ENCODE measurements around the gene XRCC1.
"Not testable (repeated sequence)": the region's sequence is repeated elsewhere in the genome, so short reads cannot be mapped to it uniquely, and the experiment has no call there.

The XRCC1 gene

GRCh38 chr19:43574424-43575155 is 737 bp downstream of the XRCC1 start:
- peak; percentile 34 for DNase-seq

GRCh38 chr19:43572171-43572588 is 3.1 kb downstream of the XRCC1 start:
- no peak for DNase-seq

DNA sequence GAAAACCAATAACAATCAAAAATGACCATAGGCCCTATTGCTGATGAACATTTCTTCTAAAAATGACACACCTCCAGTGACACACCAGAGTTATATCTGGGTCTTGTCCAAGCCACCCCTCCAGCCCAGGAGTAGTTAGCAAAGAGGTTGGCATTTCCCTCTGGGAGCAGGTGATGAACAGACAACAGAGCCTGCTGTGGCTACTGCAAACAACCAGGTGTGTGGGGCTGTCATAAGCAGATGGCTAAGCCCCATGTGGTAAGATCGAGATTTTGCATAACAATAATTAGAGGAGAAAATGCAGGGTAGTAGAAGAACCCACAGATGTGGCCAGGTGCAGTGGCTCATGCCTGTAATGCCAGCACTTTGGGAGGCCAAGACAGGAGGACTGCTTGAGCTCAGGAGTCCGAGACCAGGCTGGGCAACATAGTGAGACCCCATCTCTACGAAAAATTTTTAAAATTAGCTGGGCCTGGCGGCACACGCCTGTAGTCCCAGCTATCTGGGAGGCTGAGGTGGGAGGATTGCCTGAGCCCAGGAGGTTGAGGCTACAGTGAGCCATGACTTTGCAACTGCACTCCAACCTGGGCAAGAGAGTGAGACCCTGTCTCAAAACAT is 5.0 kb downstream of the XRCC1 start:
- no peak for DNase-seq

- no peak for DNase-seq
Measured at GRCh38 chr19:43569657-43570056, 5.7 kb downstream of the XRCC1 start.

DNA sequence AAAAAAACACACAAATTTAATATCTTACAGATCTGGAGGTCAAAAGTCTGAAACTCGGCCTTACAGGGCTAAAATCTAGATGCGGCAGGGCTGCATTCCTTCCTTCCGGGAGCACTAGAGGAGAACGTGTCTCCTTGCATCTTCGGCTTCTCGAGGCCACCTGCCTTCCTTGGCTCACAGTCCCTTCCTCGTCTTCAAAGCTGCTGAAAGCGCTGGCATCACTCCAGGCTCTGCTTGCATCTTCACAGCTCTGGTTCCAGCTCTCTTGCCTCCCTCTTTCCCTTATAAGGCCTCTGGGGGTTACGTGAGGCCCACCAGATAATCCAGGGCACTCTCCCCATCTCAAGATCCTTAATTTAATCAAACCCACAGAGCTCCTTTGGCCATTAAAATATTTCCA is 10.5 kb downstream of the XRCC1 start:
- peak; percentile 28 for DNase-seq

GRCh38 chr19:43563816-43564457 is 11.4 kb downstream of the XRCC1 start:
- DNase-seq = peak; percentile 15

DNA sequence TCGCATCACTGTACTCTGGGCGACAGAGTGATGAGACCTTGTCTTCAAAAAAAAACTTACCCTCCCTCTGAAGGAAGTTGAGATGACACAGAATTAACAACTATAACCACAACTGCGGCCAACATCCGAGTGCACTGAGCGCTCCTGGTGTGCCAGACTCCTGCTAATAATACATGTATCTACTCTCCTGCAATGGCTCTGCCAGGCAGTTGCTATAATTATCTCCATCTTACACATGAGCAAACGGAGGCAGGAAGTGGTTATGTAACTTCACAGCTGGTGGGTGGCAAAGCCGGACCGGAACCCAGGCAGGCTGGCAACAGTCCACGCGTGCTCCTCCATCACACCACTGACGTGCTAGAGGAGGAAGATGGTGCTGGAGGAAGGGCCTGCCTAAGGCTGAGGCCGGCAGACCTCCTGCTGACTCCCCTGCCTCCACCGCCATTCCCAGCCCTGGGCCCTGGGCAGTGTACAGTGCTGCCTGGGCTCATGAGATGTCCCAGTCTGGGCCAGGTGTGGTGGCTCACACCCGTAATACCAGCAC is 12.6 kb downstream of the XRCC1 start:
- peak; percentile 57 for DNase-seq

- no peak for DNase-seq
Measured at GRCh38 chr19:43562226-43562697, 13.1 kb downstream of the XRCC1 start.

- no peak for DNase-seq
Measured at GRCh38 chr19:43561139-43561970, 14.0 kb downstream of the XRCC1 start.

GRCh38 chr19:43560687-43561086 is 14.6 kb downstream of the XRCC1 start:
- DNase-seq = peak; percentile 8

DNA sequence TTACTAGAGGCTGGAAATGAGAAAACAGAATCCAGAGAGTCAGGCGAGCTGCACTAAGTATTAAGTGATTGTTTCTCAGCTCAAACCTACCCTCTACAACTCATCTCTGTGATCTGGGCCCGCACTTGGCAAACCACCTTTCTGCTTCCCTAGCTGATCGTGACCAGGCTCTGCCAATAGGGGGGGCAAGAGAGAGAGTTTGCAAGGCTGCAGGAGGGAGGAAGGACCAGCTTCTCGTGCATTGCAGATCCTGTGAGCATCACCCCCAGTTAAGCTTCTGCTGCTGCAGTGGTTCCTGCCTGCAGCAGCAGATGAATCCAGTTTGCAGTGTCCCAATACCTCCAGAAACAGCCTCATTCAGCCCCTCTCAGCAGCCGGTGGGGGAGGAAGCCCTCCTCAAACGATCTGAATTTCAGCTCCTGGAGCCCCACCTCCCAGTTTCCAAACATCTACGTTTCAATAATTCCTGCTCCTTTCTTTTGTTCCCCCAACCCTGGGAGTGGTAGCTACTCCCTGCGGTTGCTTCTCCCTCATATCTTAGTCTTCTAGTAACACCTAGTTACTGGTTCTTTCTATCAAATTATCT is 20.0 kb downstream of the XRCC1 start:
- DNase-seq = peak; percentile 75

DNA sequence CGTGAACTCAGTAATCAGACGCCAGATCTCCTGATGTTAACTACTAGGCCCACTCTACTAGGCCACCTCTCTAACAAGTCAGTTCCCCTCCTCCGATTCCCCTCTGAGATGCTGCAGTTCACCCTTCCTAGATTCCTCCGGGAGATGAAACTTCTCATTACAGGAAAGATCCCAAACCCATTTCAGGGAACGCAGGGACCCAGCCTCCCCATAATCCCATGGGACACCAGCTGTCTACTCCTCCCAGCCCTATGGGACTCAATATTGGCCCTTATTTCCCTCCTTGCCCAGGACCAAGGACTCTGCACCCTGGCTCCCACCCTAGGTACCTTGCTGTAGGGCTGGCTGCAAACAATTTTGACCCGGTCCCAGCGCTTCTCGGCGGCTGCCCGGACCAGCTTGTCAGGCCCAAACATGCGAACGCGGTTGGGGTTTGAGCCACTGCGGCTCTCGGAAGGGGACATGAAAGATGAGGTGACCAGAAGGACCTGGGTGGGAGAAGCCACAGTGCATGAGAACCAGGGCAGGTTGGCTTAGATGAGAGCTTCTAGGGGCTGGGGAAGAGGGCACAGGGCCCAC is 20.9 kb downstream of the XRCC1 start:
- DNase-seq = no peak

DNA sequence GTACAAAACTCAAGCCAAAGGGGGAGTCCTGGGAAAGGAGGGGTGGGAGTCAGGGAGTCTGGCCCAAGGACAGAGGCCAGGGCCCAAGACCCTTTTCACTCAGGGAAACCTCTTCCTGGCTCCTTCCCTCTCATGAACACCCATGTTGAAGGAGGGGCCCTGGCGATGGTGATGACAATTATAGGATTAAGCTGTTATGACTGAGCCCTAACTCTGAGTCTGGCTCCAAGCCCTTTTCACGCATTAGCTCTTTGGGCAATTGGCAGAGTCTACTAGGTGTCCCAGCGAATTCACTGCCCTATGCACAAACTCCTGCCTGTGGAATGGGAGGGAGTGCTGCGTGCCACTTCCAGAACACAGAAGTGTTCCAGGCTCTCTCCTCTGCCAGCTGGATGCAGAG is 21.7 kb downstream of the XRCC1 start:
- no peak for DNase-seq

GRCh38 chr19:43552616-43553015 is 22.7 kb downstream of the XRCC1 start:
- DNase-seq = peak; percentile 11

GRCh38 chr19:43552198-43552450 is 23.2 kb downstream of the XRCC1 start:
- peak; percentile 13 for DNase-seq

DNA sequence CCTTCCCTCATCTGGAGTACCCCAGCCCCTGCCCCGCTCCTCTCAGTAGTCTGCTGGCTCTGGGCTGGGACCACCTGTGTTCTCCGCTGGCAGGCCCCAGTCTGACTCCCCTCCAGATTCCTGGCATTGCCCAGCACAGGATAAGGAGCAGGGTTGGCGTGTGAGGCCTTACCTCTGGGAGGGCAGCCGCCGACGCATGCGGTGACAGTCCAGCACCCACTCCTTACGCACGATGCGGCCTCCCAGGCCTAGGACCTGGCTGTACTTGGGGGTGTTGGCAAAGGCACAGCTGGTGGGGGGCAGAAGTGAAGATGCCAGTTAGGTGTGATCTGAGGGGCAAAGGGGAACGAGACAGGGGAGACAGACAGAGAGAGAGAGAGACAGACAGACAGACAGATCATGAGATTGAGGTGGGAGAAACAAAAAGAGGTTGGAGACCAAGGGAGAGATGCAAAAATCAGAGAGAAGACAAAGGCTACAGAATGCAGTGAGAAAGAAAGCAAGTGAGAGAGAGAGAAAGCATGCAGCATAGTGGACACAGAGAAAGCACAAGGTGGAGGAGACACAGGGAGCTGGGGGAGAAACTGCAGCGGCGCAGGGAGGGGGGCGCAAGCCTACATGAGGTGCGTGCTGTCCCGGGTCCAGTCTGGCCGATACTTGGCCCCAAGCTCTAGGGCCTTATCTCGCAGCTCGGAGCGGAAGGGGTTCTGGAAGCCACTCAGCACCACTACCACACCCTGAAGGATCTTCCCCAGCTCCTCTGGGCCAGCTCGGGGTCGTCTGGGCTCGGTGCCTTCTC is 23.7 kb downstream of the XRCC1 start:
- peak; percentile 9 for DNase-seq

GRCh38 chr19:43548706-43549105 is 26.6 kb downstream of the XRCC1 start:
- no peak for DNase-seq

DNA sequence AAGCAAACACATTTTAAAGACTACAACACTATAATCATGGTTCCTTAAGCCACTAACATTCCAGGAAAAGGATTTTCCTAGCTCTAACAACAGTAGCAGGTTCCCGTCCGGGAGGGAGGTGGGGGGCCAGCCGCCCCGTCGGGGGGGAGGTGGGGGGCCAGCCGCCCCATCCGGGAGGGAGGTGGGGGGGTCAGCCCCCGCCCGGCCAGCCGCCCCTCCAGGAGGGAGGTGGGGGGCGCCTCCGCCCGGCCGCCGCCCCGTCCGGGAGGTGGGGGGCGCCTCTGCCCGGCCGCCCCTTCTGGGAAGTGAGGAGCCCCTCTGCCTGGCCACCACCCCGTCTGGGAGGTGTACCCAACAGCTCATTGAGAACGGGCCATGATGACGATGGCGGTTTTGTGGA is 27.4 kb downstream of the XRCC1 start:
- DNase-seq = not testable (repeated sequence)

- DNase-seq = peak; percentile 18
Measured at GRCh38 chr19:43546581-43546980, 28.7 kb downstream of the XRCC1 start.

GRCh38 chr19:43545981-43546380 is 29.3 kb downstream of the XRCC1 start:
- peak; percentile 12 for DNase-seq

- peak; percentile 16 for DNase-seq
Measured at GRCh38 chr19:43545276-43545675, 30.1 kb downstream of the XRCC1 start.

Measured in right hindlimb (tissue), 1 donor.